NCI-H82 treated with DMSO at 0.1 percent for 48 hours (cell line): ENCODE results near the gene KAT2B.

ENCODE experiments used
- DNase-seq: peaks from one replicate; lab custom pipeline; 2025; ENCODE audit not compliant: unreplicated experiment; lab: John Stamatoyannopoulos, UW

Gene KAT2B

GRCh38 chr3:20064796-20065564 is 24.7 kb downstream of the KAT2B start:
- DNase-seq, result peak; percentile 70

DNA sequence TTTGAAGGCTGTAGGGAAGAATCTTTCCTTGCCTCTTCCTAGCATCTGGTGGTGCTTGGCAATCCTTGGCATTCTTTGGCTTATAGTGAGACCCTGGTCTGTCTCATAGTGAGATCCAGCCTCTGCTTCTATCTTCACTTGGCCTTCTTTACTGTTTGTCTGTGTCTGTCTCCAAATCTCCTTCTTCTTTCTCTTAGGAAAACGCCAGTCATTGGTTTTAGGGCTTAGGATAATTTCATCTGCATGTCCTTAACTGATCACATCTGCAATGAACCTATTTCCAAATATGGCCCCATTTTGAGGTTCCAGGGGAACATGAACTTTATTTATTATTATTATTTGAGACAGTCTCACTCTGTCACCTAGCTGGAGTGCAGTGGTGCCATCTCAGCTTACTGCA is 25.8 kb downstream of the KAT2B start:
- DNase-seq, result no peak

- DNase-seq, result no peak
These were observed 26.8 kb downstream of the KAT2B start for GRCh38 chr3:20066850-20067617.

- no peak for DNase-seq
These were observed 28.4 kb downstream of the KAT2B start for GRCh38 chr3:20068512-20069177.

DNA sequence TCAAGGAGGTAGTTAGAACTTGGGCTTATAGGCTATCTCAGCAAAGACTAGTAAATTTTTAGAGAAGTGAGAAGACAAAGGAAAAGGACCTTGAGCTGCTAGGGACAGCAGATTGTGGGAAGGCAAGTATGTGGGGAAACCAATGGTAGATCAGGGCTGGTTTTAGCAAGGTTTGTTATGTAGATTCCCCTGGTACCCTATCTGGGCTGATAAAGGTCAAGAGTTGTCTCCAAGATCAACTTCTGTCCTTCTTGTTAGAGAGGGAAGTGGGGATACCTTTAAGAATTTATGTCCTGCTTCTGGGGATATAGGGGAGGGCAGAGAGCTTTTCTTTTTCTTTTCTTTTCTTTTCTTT is 28.9 kb downstream of the KAT2B start:
- DNase-seq, result no peak

DNA sequence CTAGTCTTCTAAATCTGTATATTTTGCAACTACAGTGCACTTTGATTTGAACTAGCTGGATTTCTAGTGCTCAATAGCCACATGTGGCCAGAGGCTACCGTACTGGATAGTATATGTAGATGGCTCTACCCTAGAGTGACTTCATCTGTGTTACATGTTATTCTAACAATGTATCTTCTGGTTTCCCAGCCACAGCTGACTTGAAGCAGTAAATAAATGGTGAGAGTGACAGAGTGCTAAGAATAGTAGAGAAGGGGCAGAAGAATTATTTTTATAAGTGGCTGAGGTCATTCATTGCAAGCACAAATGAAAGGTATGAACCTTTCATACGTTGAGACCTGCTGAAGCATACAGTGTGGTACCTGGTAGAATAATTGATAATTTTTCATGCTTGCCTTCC is 30.9 kb downstream of the KAT2B start:
- no peak for DNase-seq

- no peak for DNase-seq
These were observed 32.2 kb downstream of the KAT2B start for GRCh38 chr3:20072422-20072821.

GRCh38 chr3:20073068-20073467 is 32.8 kb downstream of the KAT2B start:
- no peak for DNase-seq

- peak; percentile 78 for DNase-seq
These were observed 33.4 kb downstream of the KAT2B start for GRCh38 chr3:20073683-20074082.

DNA sequence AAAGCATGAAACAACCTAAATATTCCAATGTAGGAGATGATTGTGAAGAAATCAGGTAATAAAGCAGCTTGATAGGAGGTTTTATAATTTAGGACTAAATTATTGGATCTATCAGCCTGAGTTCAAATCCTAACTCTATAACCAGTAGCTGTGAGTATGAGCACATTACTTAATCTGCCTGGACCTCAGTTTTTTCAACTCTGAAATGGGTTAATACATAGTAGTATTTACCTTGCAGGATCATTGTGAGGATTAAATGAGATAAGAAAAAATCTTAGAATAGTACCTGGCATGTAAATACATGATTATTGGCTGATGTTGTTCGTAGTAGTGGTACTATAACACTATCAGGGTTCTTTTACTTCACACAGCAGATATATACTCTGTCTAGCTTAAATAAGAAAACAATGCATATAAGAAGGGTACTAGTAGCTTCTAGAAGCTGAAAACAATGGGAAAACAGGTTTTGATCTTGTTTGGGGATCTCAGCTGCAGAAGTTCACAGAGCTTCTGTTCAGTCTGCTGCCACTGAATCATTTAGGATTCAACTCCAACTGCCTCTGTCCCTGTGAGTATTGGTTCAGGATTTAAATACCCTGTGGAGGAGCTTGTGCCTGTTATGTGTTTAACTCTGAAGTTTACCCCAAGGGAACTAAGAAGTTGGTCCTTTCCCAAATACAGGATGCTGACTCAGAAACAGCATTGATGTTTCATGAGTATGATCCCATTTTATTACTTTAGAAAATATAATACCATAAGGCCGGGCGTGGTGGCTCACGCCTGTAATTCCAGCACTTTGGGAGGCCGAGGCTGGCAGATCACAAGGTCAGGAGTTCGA is 34.2 kb downstream of the KAT2B start:
- no peak for DNase-seq

DNA sequence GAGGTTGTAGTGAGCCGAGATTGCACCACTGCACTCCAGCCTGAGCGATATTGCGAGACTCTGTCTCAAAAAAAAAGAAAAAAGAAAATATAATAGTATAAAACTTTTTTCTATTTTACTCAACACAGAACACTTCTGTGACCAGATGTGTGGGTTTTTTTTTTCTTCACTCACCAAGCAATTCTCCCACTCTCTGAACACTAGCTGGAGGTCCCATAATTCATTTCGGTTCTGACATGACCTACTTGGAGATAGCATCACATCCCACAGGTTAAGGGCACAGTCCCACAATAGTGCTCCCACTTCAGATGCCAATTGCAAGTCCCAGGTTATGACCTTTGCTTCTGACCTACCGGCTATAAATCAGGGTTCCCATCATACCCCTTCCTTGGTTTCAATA is 35.0 kb downstream of the KAT2B start:
- no peak for DNase-seq

DNA sequence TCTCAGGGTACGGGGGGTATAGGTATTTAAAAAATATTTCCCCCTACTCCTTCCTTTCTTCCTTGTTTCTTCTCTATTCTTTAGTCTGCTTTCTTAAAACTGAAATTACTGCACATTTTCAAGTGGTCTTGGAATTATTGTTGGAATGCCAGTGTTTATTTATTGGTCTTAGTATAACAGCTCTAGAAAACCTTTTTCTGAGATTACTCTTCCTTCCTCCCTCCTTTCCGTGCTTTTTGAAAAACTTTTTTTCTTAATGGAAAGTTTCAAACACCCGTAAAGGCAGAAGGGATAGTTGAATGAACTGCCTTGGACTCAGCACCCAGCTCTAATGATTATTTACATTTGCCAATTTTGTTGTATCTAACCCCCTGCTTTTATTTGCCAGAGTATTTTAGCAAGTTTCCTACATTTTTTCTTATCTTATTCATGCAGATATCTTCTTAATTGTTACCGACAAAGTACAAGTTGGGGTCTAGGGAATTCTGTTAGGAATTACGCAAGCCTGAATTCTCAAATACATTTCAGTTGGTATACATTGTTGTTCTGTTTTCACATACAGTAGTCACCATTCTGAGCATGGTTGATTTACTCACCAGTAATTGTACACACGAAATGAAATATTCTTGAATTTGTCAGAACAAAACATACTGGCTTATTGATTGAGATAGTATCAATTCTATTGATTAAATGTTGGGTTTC is 36.2 kb downstream of the KAT2B start:
- DNase-seq, result no peak

- DNase-seq, result no peak
These were observed 36.8 kb downstream of the KAT2B start for GRCh38 chr3:20077068-20077467.

DNA sequence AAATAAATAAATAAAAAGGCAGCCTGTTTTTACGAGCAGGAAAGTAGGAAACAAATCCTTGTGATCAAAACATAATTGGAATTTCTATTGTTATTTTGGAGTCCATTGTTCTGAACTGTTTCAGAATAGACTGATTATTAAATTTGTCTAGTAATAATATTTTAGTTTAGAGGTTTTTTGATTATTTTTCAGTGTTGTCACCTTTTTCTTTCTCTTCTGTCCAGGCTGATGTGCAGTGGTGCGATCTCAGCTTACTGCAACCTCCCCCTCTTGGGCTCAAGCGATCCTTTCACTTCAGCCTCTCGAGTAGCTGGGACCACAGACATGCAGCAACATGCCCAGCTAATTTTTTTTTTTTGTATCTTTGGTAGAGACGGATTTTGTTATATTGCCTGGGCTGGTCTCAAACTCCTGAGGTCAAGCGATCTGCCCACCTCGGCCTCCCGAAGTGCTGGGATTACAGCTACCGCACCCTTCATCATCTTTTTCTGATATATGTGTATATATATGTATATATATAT is 38.0 kb downstream of the KAT2B start:
- DNase-seq, result no peak

DNA sequence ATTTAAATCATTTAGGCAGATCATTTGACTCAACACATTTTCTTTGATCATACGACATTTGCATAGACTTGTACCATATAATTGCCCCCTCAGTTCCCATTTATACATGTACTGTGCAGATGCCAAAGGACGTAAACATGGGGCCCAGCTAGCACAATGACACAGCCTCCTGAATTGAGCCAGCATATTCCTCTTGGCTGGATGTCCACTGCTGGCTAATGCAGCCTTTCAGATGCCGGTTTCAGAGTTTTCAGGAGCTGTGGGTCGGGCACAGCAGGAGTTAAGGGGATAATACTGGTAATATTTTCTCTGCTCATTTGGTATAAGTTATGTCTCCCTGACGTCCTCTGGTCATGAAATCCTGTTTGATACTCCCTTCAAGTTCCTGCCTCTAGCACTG is 39.4 kb downstream of the KAT2B start:
- no peak for DNase-seq

- DNase-seq, result no peak
These were observed 40.8 kb downstream of the KAT2B start for GRCh38 chr3:20080956-20081554.

- no peak for DNase-seq
These were observed 43.0 kb downstream of the KAT2B start for GRCh38 chr3:20083253-20083652.

DNA sequence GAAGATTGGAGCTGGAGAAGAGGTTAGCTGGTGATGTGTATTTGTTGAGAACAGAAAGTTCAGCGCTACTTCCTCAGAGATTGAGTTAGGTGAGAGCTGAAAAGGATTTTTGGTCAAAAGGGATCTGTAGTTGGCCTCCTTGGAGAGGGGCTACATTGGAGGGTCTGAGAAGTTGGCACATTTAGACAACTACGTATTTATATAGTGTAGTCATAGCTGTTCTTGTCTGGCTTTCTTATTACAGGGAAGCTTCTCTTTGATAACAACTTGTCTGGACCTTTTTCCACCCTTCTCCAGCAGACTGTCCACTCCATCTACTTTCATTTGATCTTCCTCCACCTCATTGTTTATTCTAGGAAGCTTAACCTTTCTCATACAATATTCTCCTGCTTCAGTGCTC is 43.7 kb downstream of the KAT2B start:
- DNase-seq, result no peak

DNA sequence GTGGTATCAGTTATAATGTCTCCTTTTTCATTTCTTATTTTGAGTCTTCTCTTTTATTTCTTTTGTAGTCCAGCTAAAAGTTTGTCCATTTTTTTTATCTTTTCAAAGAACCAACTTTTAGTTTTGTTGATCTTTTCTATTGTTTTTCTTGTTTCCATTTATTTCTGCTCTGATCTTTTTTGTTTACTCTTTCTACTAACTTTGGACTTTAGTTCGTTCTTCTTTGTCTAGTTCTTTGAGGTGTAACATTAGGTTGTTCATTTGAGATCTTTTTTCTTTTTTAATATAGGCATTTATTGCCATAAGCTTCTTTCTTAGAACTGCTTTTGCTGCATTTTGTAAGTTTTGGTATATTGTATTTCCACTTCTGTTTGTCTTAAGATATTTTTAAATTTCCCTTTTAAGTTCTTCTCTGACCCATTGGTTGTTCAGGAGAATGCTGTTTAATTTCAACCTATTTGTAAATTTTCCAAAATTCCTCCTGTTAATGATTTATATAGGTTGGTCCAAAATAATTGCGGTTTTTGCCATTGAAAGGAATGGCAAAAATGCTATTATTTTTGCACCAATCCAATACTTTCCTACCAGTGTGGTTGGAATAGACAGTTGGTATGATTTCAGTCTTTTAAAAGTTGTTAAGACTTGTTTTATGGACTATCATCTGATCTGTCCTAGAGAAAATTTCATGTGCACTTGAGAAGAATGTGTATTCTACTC is 51.2 kb downstream of the KAT2B start:
- DNase-seq, result no peak
